Measurements from ENCODE around the gene C20orf202. TPM values are rescaled to one million over a fixed set of nuclear protein-coding genes. Genes with fewer than 3 reads are reported as not detected.

The C20orf202 gene
- total RNA-seq, 1 donor from 2014 or later = not detected

DNA sequence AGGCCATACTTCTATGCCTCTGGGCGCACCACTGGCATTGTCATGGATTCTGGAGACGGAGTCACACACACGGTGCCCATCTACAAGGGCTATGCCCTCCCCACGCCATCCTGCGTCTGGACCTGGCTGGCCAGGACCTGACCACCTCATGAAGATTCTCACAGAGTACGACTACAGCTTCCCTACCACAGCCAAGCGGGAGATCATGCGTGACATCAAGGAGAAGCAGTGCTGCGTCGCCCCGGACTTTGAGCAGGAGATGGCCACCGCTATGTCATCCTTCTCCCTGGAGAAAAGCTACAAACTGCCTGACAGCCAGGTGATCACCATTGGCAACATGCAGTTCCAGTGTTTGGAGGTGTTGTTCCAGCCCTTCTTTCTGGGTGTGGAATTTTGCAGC lies 42.3 kb upstream of the C20orf202 start:
- Mint-ChIP-seq H3K27me3 (ENCODE audit: unreplicated experiment) (peaks cover 3% of the 10 kb centered on the region), H3K4me1 (ENCODE audit: low read depth, unreplicated experiment) (no peaks in the 10 kb centered on the region), H3K27ac (ENCODE audit: unreplicated experiment) (no peak overlapping the region), H3K4me3 (ENCODE audit: unreplicated experiment) (no peak overlapping the region), H3K36me3 (ENCODE audit: unreplicated experiment) (no peaks in the 10 kb centered on the region), H3K9me3 (ENCODE audit: unreplicated experiment) (no peaks in the 10 kb centered on the region)
- DNase-seq = no peak
- TF ChIP-seq, protein P1, sequence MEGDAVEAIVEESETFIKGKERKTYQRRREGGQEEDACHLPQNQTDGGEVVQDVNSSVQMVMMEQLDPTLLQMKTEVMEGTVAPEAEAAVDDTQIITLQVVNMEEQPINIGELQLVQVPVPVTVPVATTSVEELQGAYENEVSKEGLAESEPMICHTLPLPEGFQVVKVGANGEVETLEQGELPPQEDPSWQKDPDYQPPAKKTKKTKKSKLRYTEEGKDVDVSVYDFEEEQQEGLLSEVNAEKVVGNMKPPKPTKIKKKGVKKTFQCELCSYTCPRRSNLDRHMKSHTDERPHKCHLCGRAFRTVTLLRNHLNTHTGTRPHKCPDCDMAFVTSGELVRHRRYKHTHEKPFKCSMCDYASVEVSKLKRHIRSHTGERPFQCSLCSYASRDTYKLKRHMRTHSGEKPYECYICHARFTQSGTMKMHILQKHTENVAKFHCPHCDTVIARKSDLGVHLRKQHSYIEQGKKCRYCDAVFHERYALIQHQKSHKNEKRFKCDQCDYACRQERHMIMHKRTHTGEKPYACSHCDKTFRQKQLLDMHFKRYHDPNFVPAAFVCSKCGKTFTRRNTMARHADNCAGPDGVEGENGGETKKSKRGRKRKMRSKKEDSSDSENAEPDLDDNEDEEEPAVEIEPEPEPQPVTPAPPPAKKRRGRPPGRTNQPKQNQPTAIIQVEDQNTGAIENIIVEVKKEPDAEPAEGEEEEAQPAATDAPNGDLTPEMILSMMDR (IDR thresholded peaks at IDR 0.05; ENCODE audit: partially characterized antibody, unreplicated experiment) = no peak

DNA sequence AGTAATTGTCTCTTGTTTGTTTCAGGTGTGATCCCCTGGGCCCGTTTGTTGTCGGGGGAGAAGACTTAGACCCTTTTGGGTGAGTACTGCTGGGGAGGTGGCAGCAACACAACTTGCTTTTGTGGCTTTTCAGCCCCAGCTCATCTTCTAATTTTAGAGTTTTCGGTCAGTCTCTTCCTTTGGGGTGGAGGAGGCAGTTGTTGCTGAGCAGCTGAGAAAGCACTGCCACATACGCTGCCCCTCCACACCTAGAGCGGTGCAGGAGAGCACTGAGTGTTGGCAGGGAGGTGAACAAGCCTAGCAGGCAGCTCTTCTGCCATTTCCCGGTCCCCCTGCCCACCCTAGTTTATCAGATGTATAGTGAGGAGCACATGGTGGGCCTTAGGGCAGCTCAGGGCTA lies 40.1 kb upstream of the C20orf202 start:
- Mint-ChIP-seq H3K4me1 (ENCODE audit: low read depth, unreplicated experiment) (no peaks in the 10 kb centered on the region), H3K36me3 (ENCODE audit: unreplicated experiment) (peaks cover 7% of the 10 kb centered on the region)

DNA sequence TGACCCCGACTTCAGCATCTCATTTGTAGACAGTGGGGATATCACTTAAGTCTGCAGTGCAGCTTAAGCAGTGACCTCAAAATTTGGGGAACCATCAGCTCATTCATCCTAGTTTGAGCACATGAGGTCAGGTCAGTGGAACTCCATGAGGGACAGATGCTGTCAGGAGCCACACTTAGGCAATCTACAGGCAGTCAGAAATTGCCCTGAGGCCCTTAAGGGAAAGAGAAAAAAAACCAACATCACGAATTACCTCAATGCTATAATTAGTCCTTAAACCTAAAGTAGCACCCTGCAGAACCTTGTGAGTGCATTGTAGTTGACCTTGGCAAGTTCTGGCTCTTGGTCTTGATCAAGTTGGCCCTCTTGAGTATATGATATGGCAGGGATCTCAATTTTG lies 39.6 kb upstream of the C20orf202 start:
- Mint-ChIP-seq H3K27me3 (ENCODE audit: unreplicated experiment) (peaks cover 3% of the 10 kb centered on the region), H3K4me3 (ENCODE audit: unreplicated experiment) (no peak overlapping the region), H3K4me1 (ENCODE audit: low read depth, unreplicated experiment) (no peaks in the 10 kb centered on the region), H3K36me3 (ENCODE audit: unreplicated experiment) (peaks cover 10% of the 10 kb centered on the region), H3K27ac (ENCODE audit: unreplicated experiment) (no peak overlapping the region), H3K9me3 (ENCODE audit: unreplicated experiment) (no peaks in the 10 kb centered on the region)
- DNase-seq = no peak
- TF ChIP-seq, protein P1 (IDR thresholded peaks at IDR 0.05; ENCODE audit: partially characterized antibody, unreplicated experiment) = no peak

More for the DNA sequence above, 40.1 kb upstream of the C20orf202 start:
- TF ChIP-seq, protein P1 (IDR thresholded peaks at IDR 0.05; ENCODE audit: partially characterized antibody, unreplicated experiment) = no peak
- H3K9me3 Mint-ChIP-seq (ENCODE audit: unreplicated experiment) = no peaks in the 10 kb centered on the region
- no peak overlapping the region for H3K27ac Mint-ChIP-seq (ENCODE audit: unreplicated experiment)
- no peak overlapping the region for H3K4me3 Mint-ChIP-seq (ENCODE audit: unreplicated experiment)
- peaks cover 3% of the 10 kb centered on the region for H3K27me3 Mint-ChIP-seq (ENCODE audit: unreplicated experiment)
- no peak for DNase-seq

DNA sequence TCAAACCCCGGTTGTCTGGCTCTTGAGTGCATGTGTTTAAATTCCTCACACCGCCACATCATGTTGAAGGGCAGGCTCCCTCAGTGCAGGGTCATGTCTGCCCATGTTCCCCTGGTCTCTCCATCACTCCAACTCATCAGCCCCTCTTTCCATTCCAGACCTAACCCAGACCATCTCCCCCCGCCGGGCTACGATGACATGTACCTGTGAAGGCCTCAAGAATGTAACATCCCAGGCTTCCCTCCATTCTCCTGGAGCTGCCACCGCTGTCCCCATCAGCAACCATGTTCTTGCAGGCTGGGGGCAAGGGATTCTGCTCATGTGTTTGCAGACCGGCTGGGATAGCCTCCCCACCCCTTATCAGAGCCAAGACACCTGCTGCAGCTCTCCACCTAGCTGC lies 38.4 kb upstream of the C20orf202 start:
- DNase-seq = no peak
- no peak overlapping the region for H3K27ac Mint-ChIP-seq (ENCODE audit: unreplicated experiment)
- peaks cover 12% of the 10 kb centered on the region for H3K36me3 Mint-ChIP-seq (ENCODE audit: unreplicated experiment)
- TF ChIP-seq, protein P1 (IDR thresholded peaks at IDR 0.05; ENCODE audit: partially characterized antibody, unreplicated experiment) = no peak
- H3K9me3 Mint-ChIP-seq (ENCODE audit: unreplicated experiment) = no peaks in the 10 kb centered on the region
- H3K4me1 Mint-ChIP-seq (ENCODE audit: low read depth, unreplicated experiment) = no peaks in the 10 kb centered on the region
- H3K27me3 Mint-ChIP-seq (ENCODE audit: unreplicated experiment) = peaks cover 2% of the 10 kb centered on the region
- H3K4me3 Mint-ChIP-seq (ENCODE audit: unreplicated experiment) = no peak overlapping the region

DNA sequence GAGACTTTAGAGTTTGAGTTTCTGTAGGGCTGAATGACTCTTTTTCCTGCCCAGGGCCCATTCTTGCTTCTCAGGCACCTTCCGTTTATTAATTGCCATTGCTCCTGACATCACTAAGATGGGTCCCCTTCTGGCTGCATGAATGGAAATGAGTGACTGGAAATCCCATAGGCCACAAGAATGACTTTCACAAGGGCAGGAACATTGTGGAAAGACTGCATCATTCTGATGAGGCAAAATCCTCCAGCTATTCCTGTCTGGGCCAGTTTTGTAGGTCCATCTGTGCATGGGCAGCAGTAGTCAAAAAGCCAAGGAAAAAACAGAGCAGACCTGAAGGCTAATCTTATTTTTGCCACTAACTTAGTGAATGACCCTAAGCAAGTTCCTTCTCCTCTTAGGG lies 37.7 kb upstream of the C20orf202 start:
- TF ChIP-seq, protein P1 (IDR thresholded peaks at IDR 0.05; ENCODE audit: partially characterized antibody, unreplicated experiment) = no peak
- Mint-ChIP-seq H3K9me3 (ENCODE audit: unreplicated experiment) (no peaks in the 10 kb centered on the region), H3K36me3 (ENCODE audit: unreplicated experiment) (peaks cover 17% of the 10 kb centered on the region), H3K4me3 (ENCODE audit: unreplicated experiment) (no peak overlapping the region), H3K4me1 (ENCODE audit: low read depth, unreplicated experiment) (no peaks in the 10 kb centered on the region), H3K27ac (ENCODE audit: unreplicated experiment) (no peak overlapping the region), H3K27me3 (ENCODE audit: unreplicated experiment) (peaks cover 2% of the 10 kb centered on the region)
- no peak for DNase-seq

Measured in glutamatergic neuron (in vitro differentiated cells).